H9 (cell line): ENCODE data around the gene PRAME. TPM values are rescaled to one million over a fixed set of nuclear protein-coding genes. Genes with fewer than 3 reads are reported as not detected.

Experiments used
- DNase-seq: peaks from one replicate; pipeline ENCODE4 v3.0.0-alpha.2; 2017
- H2AFZ ChIP-seq: one replicate; pipeline ENCODE4 v1.6.1; 2013; ENCODE audit warnings: mild to moderate bottlenecking, low read length, control low read depth, moderate library complexity
- H2AK5ac ChIP-seq: 2 replicates; pipeline ENCODE4 v1.6.1; 2013; ENCODE audit warnings: low read length, control low read depth, mixed read lengths; ENCODE audit not compliant: insufficient read length
- H2BK120ac ChIP-seq: one replicate; pipeline ENCODE4 v1.6.1; 2013; ENCODE audit warnings: low read depth, mild to moderate bottlenecking, low read length, control low read depth, inconsistent platforms; ENCODE audit not compliant: poor library complexity, severe bottlenecking
- H2BK12ac ChIP-seq: 2 replicates; pipeline ENCODE4 v1.6.1; 2013; ENCODE audit warnings: low read length, control low read depth, mixed read lengths, low read depth; ENCODE audit not compliant: insufficient read length
- H2BK15ac ChIP-seq: 2 replicates; pipeline ENCODE4 v1.6.1; 2013; ENCODE audit warnings: low read depth, low read length, control low read depth
- H2BK20ac ChIP-seq: one replicate; pipeline ENCODE4 v1.6.1; 2013; ENCODE audit warnings: low read depth, mild to moderate bottlenecking, low read length, control low read depth, inconsistent platforms; ENCODE audit not compliant: poor library complexity, severe bottlenecking
- H2BK5ac ChIP-seq: 2 replicates; pipeline ENCODE4 v1.6.1; 2013; ENCODE audit warnings: low read length, control low read depth, mixed read lengths; ENCODE audit not compliant: insufficient read length
- H3K14ac ChIP-seq: 2 replicates; pipeline ENCODE4 v1.6.1; 2013; ENCODE audit warnings: low read length, control low read depth; ENCODE audit not compliant: insufficient read depth
- H3K18ac ChIP-seq: 2 replicates; pipeline ENCODE4 v1.6.1; 2013; ENCODE audit warnings: low read depth, mild to moderate bottlenecking, mixed read lengths, low read length, control low read depth; ENCODE audit not compliant: insufficient read length
- H3K23ac ChIP-seq: 2 replicates; pipeline ENCODE4 v1.6.1; 2013; ENCODE audit warnings: low read length, control low read depth, mixed read lengths, low read depth; ENCODE audit not compliant: insufficient read length
- H3K23me2 ChIP-seq: 2 replicates; pipeline ENCODE4 v1.6.1; 2013; ENCODE audit warnings: low read depth, mild to moderate bottlenecking, mixed read lengths, low read length, control low read depth; ENCODE audit not compliant: insufficient read length, poor library complexity, severe bottlenecking
- H3K27ac ChIP-seq: 2 replicates; pipeline ENCODE4 v1.5.1; 2013; ENCODE audit warnings: low read length, control low read depth, mixed read lengths, low read depth; ENCODE audit not compliant: insufficient read length
- H3K27me3 ChIP-seq: 2 replicates; pipeline ENCODE4 v1.6.1; 2013; ENCODE audit warnings: low read length, control low read depth, inconsistent platforms; ENCODE audit not compliant: insufficient read depth
- H3K4ac ChIP-seq: 2 replicates; pipeline ENCODE4 v1.6.1; 2013; ENCODE audit warnings: low read depth, mild to moderate bottlenecking, control low read depth, inconsistent platforms, low read length, moderate library complexity
- H3K4me1 ChIP-seq: 2 replicates; pipeline ENCODE4 v1.6.1; 2013; ENCODE audit warnings: low read length, control low read depth, inconsistent platforms; ENCODE audit not compliant: insufficient read depth
- H3K4me2 ChIP-seq: 2 replicates; pipeline ENCODE4 v1.6.1; 2013; ENCODE audit warnings: low read length, control low read depth, mixed read lengths; ENCODE audit not compliant: insufficient read length, insufficient read depth
- H3K56ac ChIP-seq: 2 replicates; pipeline ENCODE4 v1.6.1; 2013; ENCODE audit warnings: low read depth, mild to moderate bottlenecking, mixed read lengths, low read length, control low read depth; ENCODE audit not compliant: insufficient read length
- H3K79me1 ChIP-seq: 2 replicates; pipeline ENCODE4 v1.6.1; 2013; ENCODE audit warnings: low read depth, mild to moderate bottlenecking, moderate library complexity, low read length, control low read depth, inconsistent platforms; ENCODE audit not compliant: insufficient read depth, poor library complexity, severe bottlenecking
- H3K79me2 ChIP-seq: 2 replicates; pipeline ENCODE4 v1.6.1; 2013; ENCODE audit warnings: low read length, control low read depth, inconsistent platforms; ENCODE audit not compliant: insufficient read depth
- H3K9ac ChIP-seq: 2 replicates; pipeline ENCODE4 v1.6.1; 2013; ENCODE audit warnings: low read length, control low read depth, mixed read lengths; ENCODE audit not compliant: insufficient read length; ENCODE audit errors: extremely low read depth
- H3K9me3 ChIP-seq: one replicate; pipeline ENCODE4 v1.6.1; 2013; ENCODE audit warnings: low read depth, low read length, inconsistent platforms; ENCODE audit not compliant: control insufficient read depth
- H3T11ph ChIP-seq: one replicate; pipeline ENCODE4 v1.6.1; 2013; ENCODE audit warnings: mild to moderate bottlenecking, low read length, control low read depth, inconsistent platforms
- H4K20me1 ChIP-seq: one replicate; pipeline ENCODE4 v1.6.1; 2013; ENCODE audit not compliant: control insufficient read depth, insufficient read length, insufficient read depth
- H4K5ac ChIP-seq: 2 replicates; pipeline ENCODE4 v1.6.1; 2013; ENCODE audit warnings: low read depth, mild to moderate bottlenecking, mixed read lengths, low read length, control low read depth; ENCODE audit not compliant: insufficient read length
- H4K8ac ChIP-seq: replicated peaks from 2 replicates; pipeline ENCODE4 v1.6.1; 2013; ENCODE audit warnings: low read length, control low read depth, mixed read lengths, low read depth; ENCODE audit not compliant: insufficient read length
- H4K91ac ChIP-seq: 2 replicates; pipeline ENCODE4 v1.6.1; 2013; ENCODE audit warnings: low read depth, mild to moderate bottlenecking, moderate library complexity, mixed read lengths, low read length, control low read depth; ENCODE audit not compliant: insufficient read length
- H3K27ac Mint-ChIP-seq, 3 experiments: 2 replicates in 2 of 3; 3 replicates in 1 of 3; pipeline ENCODE4 v1.8.0; 2020 to 2021; ENCODE audit warnings: mixed read lengths in 3 of 3, mild to moderate bottlenecking in 1 of 3, moderate library complexity in 1 of 3
- H3K27me3 Mint-ChIP-seq: 2 replicates; pipeline ENCODE4 v1.8.0; 2021; ENCODE audit warnings: low read depth, mild to moderate bottlenecking, moderate library complexity, mixed read lengths
- H3K36me3 Mint-ChIP-seq, 3 experiments: 2 replicates in 2 of 3; 3 replicates in 1 of 3; pipeline ENCODE4 v1.8.0; 2020 to 2021; ENCODE audit warnings: low read depth in 3 of 3, mixed read lengths in 3 of 3; ENCODE audit not compliant: insufficient read depth in 1 of 3
- H3K4me1 Mint-ChIP-seq, 2 experiments: 2 replicates each; pipeline ENCODE4 v1.8.0; 2020; ENCODE audit warnings: mixed read lengths in 2 of 2
- H3K4me3 Mint-ChIP-seq, 2 experiments: 2 replicates in 1 of 2; 3 replicates in 1 of 2; pipeline ENCODE4 v1.8.0; 2020 to 2021; ENCODE audit warnings: mild to moderate bottlenecking in 2 of 2, mixed read lengths in 2 of 2, moderate library complexity in 1 of 2
- H3K9me3 Mint-ChIP-seq, 2 experiments: 2 replicates in 1 of 2; 3 replicates in 1 of 2; pipeline ENCODE4 v1.8.0; 2020; ENCODE audit warnings: mild to moderate bottlenecking in 2 of 2, mixed read lengths in 2 of 2, moderate library complexity in 1 of 2
- WGBS: extraction: QIAGEN DNeasy Blood & Tissue Kit; methylation state at CpG from one replicate; pipeline ENCODE4 v1.1.7; 2013; ENCODE audit warnings: missing lambda C conversion rate, low lambda C conversion rate, mixed read lengths; ENCODE audit not compliant: insufficient read length; ENCODE audit errors: extremely low coverage; 5-methylcytosine and 5-hydroxymethylcytosine counted together
- total RNA-seq: library from RNA; stranded (reverse); gene quantifications from 2 replicates; pipeline ENCODE4 v1.2.1, GENCODE V29; 2021
- TF ChIP-seq, protein P1 (sequence below): fragments of 200-600 bp; sonication (generic); conservative IDR thresholded peaks from 3 replicates; pipeline ENCODE4 v1.8.0; 2021; ENCODE audit warnings: antibody characterized with exemption, mild to moderate bottlenecking

The PRAME gene
- total RNA-seq, 1 experiment from 2014 or later = 0.31 TPM

- no peak overlapping the region for H2AK5ac ChIP-seq
- H3K9me3 ChIP-seq = no peaks in the 10 kb centered on the region
- H2BK120ac ChIP-seq = no peak overlapping the region
- H3K27me3 ChIP-seq = peaks cover 7% of the 10 kb centered on the region; the same call in 1 of the 2 replicates
- H2BK5ac ChIP-seq = no peak overlapping the region
- H3T11ph ChIP-seq = no peak overlapping the region
- H3K27ac ChIP-seq = no peak overlapping the region
- WGBS = no CpG with 5 or more reads among the region's 12 CpGs
- no peak overlapping the region for H4K5ac ChIP-seq
- no peaks in the 10 kb centered on the region for H3K36me3 Mint-ChIP-seq
- H4K8ac ChIP-seq = no peak overlapping the region
- no peak overlapping the region for H3K23ac ChIP-seq
- H3K27ac Mint-ChIP-seq = no peak overlapping the region
- no peak overlapping the region for H2BK12ac ChIP-seq
- no peak for DNase-seq
- TF ChIP-seq, protein P1, sequence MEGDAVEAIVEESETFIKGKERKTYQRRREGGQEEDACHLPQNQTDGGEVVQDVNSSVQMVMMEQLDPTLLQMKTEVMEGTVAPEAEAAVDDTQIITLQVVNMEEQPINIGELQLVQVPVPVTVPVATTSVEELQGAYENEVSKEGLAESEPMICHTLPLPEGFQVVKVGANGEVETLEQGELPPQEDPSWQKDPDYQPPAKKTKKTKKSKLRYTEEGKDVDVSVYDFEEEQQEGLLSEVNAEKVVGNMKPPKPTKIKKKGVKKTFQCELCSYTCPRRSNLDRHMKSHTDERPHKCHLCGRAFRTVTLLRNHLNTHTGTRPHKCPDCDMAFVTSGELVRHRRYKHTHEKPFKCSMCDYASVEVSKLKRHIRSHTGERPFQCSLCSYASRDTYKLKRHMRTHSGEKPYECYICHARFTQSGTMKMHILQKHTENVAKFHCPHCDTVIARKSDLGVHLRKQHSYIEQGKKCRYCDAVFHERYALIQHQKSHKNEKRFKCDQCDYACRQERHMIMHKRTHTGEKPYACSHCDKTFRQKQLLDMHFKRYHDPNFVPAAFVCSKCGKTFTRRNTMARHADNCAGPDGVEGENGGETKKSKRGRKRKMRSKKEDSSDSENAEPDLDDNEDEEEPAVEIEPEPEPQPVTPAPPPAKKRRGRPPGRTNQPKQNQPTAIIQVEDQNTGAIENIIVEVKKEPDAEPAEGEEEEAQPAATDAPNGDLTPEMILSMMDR = no peak
- no peaks in the 10 kb centered on the region for H3K79me2 ChIP-seq
- no peak overlapping the region for H3K14ac ChIP-seq
- no peaks in the 10 kb centered on the region for H3K79me1 ChIP-seq
- H3K18ac ChIP-seq = no peak overlapping the region
- no peak overlapping the region for H3K4ac ChIP-seq
- no peak overlapping the region for H3K9ac ChIP-seq
- H3K9me3 Mint-ChIP-seq = peaks cover 0 to 8% of the 10 kb centered on the region in 2 experiments; a peak in 1 of 5 replicates
- H2AFZ ChIP-seq = no peak overlapping the region
- peaks cover 91% of the 10 kb centered on the region for H3K27me3 Mint-ChIP-seq
- H4K20me1 ChIP-seq = no peaks in the 10 kb centered on the region
- H3K4me3 Mint-ChIP-seq = no peak overlapping the region
- no peak overlapping the region for H3K56ac ChIP-seq
- H3K4me1 Mint-ChIP-seq = peaks cover 12 to 16% of the 10 kb centered on the region in 2 experiments
- H2BK15ac ChIP-seq = no peak overlapping the region
- H3K4me2 ChIP-seq = no peak overlapping the region
- no peak overlapping the region for H2BK20ac ChIP-seq
- H4K91ac ChIP-seq = no peak overlapping the region
- no peaks in the 10 kb centered on the region for H3K4me1 ChIP-seq
- no peaks in the 10 kb centered on the region for H3K23me2 ChIP-seq
These were observed 38.1 kb downstream of the PRAME start for GRCh38 chr22:22520667-22521602.
